GM21360 (cell line): ENCODE data around the gene COLEC12.

Experiments
- ATAC-seq: cut with Tn5 transposase; IDR thresholded peaks from one replicate; pipeline ENCODE4 v1.9.1; 2021; ENCODE audit warnings: mild to moderate bottlenecking, moderate library complexity; ENCODE audit not compliant: unreplicated experiment

COLEC12 gene

DNA sequence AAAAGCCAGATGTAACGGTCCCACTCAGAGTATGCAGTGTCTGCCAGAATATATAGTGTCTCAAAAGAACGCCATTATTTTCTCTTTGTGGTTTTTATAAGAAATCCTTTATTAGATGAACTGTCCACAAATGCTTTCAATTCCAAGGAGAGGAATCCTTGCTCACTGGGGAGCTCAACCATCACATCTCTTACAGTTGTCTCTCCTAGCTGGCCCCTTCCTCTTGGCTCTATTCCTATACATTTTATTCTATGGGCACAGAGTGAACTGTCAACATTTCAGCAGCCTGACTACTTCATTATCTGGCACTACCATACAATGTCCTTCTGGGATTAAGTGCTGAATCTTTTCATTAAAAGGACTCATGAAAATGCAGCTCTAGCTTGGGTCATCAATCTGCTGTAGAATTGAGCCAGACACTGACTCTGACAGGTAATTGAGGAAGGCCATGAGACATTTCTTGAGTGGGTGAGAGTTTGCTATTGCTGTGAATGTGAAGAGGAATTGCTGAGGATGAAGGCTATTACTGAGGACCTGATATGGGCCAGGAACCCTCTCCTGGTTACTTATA lies 136.2 kb downstream of the COLEC12 start:
- ATAC-seq: no peak

- ATAC-seq: no peak
These were observed 137.0 kb downstream of the COLEC12 start for GRCh38 chr18:363301-364085.

DNA sequence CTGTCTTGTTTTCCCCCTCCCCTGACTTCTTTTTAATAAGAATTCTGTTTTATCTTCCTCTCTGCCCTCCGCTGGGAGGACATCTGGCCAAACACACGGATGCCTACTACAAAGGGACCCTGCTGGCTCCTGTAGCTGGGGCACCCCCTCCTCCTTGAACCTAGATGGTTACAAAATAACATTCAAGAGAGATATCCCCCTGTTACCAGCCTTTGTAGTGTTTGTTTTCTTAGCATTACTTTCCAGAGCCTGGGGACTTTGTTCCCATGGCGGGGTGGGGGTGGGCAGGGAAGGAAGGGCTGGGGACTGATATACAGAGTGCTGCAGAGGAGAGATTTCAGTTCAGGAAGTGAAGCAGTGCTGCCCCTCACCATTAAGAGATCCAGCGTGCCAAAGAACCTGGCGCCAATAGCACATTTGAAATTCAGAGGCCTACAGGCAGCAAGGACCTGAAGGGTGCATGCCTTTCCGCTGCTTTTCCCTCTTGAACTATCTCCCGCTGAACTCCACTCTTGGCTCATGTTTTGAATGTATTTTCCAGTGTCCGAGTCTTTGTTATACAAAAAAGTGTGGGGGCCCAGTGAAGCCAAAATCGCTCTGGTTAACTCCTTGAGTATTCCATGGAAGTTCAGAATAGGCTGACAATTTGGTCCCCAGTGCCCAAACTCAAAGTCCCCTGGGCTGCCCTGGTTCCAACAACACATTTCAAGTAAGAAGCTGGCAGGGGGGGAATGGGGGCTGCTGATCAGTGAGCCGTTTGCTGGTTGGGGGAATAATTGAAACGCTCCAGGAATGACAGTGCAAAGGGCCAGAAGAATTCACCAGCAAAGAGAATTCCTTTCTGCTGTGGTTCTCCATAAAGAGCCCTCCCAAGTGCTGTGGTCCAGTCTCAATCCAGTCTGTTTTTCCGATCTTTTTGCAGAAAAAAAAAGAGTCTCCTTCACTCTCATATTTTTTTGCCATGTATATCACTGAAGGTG lies 137.9 kb downstream of the COLEC12 start:
- no peak for ATAC-seq

- ATAC-seq: no peak
These were observed 138.6 kb downstream of the COLEC12 start for GRCh38 chr18:361941-362310.

- ATAC-seq: no peak
These were observed 139.3 kb downstream of the COLEC12 start for GRCh38 chr18:361100-361732.

DNA sequence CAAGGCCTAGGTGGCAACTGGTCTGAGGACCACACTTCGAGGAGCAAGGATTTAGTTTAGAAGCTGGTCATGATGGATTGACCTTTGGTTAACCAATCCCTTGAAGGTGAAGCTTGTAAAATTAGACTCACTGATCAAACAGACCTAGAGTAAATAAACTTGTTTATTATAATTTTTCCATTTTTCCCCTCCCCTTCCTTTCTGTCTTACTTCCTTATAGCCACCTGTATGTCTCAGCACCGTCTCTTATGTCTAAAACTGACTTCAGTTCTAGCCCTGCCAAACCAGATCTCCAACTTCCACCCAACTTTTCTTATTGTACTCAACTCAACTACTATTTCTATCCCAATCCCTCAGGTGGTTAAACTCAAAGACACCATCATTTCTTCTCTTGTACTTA lies 139.8 kb downstream of the COLEC12 start:
- no peak for ATAC-seq

DNA sequence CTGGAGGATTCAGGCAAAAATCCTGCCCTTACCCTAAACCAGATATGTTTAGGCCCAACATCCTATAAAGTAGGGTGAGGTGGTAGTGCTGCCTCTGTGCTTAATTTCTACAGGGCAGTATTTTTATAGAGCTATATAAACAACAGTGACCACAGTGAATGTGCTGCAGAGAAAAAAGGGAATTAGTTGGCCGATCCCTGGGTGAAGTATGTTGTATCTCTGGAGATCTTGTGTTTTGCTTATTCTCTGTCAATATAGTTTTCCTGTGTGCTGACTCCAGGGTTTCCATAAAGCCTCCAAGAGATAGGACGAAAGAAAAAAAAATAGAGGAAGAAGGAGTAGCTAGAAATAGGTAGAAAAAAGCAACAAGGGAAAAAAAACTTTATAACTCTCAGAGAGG lies 143.7 kb downstream of the COLEC12 start:
- ATAC-seq: no peak

DNA sequence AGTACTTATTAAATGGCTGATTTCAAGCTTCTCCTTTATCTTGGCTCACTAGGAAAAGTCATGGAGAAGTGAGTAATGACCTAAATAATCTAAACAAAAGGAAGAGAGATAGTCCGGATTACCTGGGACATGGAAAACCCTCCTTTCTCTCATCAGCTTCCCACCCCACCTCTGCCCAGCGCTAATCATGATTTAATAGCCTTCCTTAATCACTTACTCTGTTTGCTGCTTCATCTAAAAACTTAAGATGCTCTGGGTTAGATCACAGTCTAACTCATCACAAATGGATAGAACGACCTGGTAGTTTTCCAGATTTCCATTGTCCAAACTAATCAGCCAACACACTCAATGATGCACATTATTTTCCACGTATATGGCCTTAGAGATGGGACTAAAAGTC lies 144.8 kb downstream of the COLEC12 start:
- ATAC-seq: no peak

DNA sequence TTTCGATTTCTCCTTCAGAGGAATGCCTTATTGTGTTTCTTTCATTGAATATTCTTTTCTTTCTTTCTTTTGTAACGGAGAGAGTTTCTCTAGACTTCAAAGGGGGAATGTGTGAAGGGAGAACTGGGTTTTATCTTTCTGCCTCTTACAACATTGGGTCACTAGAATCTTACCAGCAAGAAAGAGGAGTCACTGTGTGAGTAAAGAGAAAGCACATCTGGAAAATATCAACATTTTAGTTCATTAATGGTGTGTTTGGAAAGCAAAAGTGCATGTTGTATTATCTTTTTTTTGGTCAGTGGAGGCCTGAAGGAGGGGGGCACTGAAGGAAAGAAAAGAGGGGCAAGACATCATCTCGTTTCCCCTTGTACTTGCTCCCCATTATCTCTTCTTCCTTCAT lies 146.0 kb downstream of the COLEC12 start:
- ATAC-seq: no peak

- no peak for ATAC-seq
These were observed 146.5 kb downstream of the COLEC12 start for GRCh38 chr18:354003-354402.

DNA sequence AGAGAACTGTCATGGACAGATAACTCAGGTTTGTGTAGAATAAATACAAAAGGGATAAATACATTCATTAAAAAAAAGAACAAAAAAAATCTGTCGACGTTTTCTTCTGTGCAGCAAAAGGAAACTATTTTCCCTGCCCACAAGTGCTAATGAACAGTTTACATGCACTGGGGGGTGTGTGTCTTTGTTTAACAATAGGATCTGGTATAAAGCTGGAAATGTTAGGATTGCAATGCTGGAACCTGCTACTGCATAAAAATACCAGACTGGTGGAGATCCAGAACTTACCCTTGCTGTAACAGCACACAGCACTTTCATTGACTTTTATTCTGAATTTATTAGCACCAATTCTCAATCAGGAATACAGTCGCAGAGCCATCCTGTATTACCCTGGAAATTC lies 148.1 kb downstream of the COLEC12 start:
- ATAC-seq: no peak

DNA sequence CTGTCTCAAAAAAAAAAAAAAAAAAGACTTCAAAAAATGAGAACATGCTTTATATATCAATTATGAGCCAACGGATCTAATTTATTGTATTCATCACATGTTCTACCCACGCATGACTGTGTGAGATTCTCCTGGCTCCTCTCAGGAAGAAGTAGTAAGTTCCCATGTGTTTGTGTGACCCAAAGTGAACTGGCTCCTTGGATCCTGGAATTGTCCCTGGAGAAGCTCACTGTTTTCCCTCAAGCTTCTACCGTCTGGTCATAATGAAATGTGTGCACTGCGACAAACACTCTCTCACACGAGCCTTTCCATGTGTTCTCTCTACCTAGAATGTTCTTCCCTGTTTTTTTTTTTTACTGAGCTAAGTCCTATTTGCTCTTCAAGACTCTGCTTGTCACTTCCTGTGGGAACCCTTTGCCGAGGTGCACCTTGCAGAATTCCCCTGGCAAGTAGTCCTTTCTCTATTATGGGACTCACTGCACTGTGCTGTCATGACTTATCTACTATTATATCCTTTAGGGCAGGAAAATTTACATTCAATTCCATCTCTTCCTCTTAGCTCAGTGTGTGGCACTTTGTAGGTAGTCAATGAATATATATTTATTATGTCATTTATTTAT lies 149.4 kb downstream of the COLEC12 start:
- ATAC-seq: no peak

- no peak for ATAC-seq
These were observed 153.9 kb downstream of the COLEC12 start for GRCh38 chr18:346600-346999.

- ATAC-seq: no peak
These were observed 159.4 kb downstream of the COLEC12 start for GRCh38 chr18:341102-341501.

DNA sequence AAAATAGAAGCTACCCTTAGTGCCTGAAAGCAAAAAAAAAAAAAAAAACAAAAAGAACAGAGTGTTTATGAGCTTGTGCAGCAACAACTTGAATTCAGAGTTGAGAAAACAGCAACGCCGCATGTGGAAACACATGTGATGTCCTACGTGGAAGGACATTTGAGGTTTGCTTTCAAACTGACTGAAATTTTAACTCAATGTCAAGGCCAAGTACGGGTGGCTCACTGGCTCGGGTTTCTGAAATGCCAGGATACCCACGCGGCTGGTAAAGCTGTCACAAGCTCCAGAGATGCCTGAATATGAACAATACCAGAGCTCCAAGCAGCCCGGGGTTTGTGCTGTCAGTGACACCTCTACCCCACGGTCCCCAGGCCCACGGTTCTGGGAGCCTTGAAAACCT lies 160.5 kb downstream of the COLEC12 start:
- no peak for ATAC-seq

GRCh38 chr18:339200-339599 lies 161.3 kb downstream of the COLEC12 start:
- ATAC-seq: no peak

DNA sequence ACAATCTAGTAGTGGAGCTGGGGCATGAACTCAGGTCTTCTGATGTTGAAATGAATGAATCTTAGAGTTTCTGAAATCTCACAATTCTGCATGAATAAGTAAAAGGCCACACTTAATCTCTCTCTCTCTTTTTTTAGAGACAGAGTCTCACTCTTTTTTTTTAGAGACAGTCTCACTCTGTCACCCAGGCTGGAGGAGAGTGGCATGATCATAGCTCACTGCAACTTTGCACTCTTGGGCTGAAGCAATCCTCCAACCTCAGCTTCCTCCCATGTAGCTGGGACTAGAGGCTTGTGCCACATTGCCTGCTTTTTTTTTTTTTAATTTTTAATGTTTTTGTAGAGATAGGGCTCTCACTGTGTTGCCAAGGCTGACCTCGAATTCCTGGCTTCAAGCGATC lies 163.8 kb downstream of the COLEC12 start:
- no peak for ATAC-seq

DNA sequence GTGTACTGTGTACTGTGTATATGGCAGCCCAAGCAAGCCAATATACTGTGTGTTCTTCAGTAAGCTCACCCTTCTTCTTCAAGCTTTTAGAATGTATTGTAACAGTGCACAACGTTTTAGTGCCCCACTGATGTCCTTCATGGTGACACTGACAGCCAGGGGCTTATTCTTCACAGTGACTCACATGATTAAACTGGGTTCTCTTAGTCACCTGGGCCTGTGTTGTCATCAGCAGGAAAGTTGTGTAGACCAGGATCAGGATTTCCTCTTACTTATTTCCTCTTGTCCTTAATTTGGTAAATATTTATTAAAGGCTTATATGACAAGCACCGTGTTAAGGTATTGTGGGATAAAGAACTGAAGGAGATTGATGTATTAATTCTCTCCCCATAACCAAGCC lies 164.8 kb downstream of the COLEC12 start:
- no peak for ATAC-seq

- no peak for ATAC-seq
These were observed 165.8 kb downstream of the COLEC12 start for GRCh38 chr18:334575-335132.

DNA sequence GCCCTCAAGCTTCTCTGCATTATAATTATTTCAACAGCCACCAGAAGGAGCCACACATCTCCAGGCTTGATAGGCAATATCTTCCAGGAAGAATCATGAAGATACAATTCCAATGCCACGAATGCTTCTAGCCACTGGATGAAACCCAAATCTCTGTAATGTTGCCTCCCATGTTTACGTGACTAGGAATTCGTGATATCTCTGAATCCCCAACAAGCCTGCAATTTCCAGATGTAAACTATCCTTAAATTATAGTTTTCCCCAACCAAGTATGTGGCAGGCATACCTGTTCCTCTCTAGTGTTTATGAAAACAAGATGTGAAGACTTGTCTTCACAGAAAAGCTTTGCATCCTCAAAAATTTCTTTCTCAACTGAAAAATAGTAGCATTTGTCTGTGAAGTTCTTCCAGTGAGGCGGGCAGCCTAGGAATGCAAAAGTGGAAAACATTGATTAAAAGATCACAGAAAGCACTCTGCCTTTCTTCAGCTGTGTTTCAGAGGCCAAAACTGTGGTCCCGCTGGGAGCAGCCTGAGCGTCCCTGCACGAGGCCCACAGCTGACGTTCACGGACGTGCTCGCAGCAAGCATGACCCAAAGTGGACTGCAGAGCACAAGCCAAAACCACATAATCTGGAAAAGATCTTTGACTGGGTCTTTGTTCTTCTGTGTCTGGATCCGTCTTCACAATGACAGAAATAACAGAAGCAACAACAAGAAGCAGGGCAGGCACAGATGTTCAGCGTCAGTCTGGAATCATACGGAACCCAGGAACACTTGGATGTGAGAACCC lies 167.6 kb downstream of the COLEC12 start:
- ATAC-seq: no peak
